SKM-1 (cell line): Measurements from ENCODE around the gene FIZ1.
"Not testable (repeated sequence)": the region's sequence is repeated elsewhere in the genome, so short reads cannot be mapped to it uniquely, and the experiment has no call there.

ENCODE experiments used
- DNase-seq: peaks from one replicate; lab custom pipeline; 2025; ENCODE audit not compliant: unreplicated experiment; lab: John Stamatoyannopoulos, UW

Gene FIZ1

GRCh38 chr19:55578031-55578760 is 21.1 kb downstream of the FIZ1 start:
- no peak for DNase-seq

- no peak for DNase-seq
Measured at GRCh38 chr19:55576746-55577145, 22.6 kb downstream of the FIZ1 start.

DNA sequence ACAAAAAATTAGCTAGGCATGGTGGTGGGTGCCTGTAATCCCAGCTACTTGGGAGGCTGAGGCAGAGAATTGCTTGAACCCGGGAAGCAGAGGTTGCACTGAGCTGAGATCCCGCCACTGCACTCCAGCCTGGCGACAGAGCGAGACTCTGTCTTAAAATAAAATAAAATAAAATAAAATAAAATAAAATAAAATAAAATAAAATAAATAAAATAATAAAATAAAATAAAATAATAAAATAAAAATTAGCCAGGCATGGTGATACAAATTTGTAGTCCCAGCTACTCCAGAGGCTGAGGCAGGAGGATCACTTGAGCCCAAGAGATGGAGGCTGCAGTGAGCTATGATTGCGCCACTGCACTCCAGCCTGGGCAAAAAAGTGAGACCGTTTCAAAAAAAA is 25.4 kb downstream of the FIZ1 start:
- DNase-seq: not testable (repeated sequence)

- DNase-seq: not testable (repeated sequence)
Measured at GRCh38 chr19:55569477-55569876, 29.8 kb downstream of the FIZ1 start.

DNA sequence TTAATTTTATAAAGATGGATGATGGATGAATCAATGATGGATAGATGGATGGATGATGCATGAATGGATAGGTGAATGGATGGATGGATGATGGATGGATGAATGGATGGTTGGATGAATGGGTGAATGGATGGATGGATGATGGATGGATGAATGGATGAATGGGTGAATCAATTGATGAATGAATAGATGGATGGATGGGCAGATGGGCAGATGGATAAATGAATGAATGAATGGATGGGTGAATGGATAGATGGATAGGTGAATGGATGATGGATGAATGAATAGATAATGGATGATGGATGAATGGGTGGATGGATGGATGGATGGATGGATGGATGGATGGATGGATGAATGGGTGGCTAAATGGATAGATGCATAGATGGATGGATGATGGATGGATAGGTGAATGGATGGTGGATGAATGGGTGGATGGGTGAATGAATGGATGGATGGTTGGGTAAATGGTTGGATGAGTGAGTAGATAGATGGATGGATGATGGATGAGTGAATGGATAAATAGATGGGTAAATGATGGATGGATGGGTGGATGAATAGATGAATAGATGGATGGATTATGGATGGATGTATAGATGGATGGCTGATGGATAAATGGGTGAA is 31.5 kb downstream of the FIZ1 start:
- no peak for DNase-seq

DNA sequence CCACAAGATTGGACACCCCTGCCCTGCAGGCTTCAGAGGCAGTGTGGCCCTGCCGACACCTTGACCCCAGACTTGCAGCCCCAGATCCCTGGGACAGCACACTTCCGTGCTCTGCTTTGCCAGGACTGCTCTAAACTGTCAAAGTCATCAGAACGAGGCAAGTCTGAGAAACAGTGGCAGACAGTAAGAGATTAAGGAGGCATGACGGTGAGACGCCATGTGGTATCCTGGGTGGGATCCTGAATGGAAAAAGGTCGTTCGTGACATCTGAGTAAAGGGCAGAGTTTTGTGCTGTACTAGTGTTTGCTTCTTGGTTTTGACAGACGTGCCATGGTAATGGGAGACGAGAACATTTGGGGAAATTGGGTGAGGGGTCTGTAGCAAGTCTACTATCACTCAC is 32.5 kb downstream of the FIZ1 start:
- DNase-seq: no peak

- DNase-seq: no peak
Measured at GRCh38 chr19:55563261-55563690, 36.0 kb downstream of the FIZ1 start.

- no peak for DNase-seq
Measured at GRCh38 chr19:55559684-55560083, 39.6 kb downstream of the FIZ1 start.

- no peak for DNase-seq
Measured at GRCh38 chr19:55554741-55555152, 44.6 kb downstream of the FIZ1 start.

DNA sequence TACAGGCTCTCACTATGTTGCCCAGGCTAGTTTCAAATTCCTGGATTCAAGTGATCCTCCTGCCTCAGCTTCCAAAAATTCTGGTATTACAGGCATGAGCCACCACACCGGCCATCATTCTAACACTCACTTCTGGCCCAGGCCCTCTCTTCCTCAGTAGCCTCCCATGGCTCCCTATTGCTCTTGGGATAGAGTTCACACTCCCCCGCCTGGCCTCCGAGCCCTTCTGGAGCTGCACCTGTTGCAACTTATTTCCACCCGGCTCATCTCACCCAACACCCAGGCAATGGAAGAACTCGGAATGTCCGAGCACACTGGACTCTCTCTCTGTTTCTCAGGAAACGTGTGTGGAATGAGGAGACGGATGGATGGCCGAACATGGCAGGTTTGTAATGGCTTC is 45.0 kb downstream of the FIZ1 start:
- DNase-seq: no peak

GRCh38 chr19:55553217-55554182 is 45.8 kb downstream of the FIZ1 start:
- no peak for DNase-seq

- DNase-seq: no peak
Measured at GRCh38 chr19:55552620-55553019, 46.7 kb downstream of the FIZ1 start.

GRCh38 chr19:55552206-55552605 is 47.1 kb downstream of the FIZ1 start:
- DNase-seq: no peak

DNA sequence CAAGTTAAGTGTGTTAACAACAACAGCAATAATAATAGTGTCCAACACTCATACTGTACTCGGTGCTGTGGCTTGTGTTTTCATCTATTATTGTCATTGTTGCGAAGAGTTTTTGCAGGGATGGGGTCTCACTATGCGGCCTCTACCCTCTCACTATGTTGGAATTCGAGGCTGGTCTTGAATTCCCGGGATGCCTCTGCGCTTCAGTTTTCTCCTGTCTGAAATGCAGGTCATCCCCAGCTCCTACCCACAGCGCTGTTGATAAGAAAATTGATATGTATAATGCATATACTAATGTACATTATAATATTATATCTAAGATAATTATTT is 49.0 kb downstream of the FIZ1 start:
- DNase-seq: no peak

DNA sequence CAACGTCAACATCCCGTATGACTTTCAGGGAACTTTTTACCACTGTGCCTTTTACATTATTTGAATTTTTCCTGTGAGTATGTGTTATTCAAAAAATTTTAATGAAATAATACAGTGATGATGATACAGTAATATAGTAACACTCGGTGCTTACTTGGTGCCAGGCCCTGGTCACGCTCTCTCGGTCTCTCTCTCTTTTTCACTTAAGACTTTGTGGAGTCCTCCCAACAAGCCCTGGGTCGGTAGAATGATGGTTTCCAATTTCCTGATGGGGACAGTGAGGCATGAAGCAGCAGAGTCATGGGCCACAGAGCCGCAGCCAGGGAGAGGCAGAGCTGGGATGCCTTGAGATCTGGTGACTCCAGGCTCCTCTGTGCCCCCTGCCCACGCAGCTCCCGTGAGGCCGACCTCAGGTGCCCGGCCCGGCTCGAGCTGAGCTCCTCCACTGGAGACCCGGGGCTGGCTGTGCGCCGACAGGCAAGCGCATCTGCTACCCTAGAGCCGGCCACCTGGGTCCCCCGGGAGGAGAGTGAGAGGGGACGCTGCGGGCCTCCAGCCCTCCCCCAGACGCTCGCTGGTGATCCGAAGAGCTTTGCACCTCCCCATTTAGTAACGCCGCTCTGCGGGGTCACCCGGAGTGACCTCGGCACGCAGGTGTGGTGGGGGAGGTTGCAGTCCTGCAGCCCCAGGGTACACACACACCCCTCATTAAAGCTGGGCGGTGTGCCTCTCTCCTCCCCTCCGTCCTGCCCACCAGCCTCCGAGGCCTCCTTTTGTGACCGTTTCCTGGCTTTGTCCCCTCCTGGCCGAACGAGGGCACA is 49.6 kb downstream of the FIZ1 start:
- no peak for DNase-seq

GRCh38 chr19:55546822-55547614 is 52.3 kb downstream of the FIZ1 start:
- no peak for DNase-seq

DNA sequence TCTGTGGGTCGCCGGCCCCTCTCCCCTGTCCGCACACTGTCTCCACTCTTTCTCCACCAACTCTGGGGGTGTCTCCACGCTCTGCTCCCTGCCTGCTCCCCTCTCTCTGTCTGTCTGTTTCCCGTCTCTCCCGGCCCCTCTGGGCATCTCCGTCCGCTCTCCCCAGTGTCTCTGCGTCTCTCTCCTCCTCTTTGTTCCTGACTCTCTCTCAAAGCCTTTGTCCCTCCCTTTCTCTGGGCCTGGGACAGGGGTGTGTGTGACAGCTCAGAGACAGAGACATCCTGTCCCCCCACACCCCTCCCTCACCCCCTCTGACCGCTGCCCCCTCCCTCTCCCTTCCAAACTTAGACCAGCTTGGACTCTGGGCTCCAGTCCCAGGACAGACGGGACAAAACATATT is 53.3 kb downstream of the FIZ1 start:
- DNase-seq: no peak

GRCh38 chr19:55545443-55545842 is 53.9 kb downstream of the FIZ1 start, which contains the start of gene SBK3:
Gene SBK3 (minus strand): TSS chr19:55545543. CDS start chr19:55545543, 0 bp downstream.
- no peak for DNase-seq

DNA sequence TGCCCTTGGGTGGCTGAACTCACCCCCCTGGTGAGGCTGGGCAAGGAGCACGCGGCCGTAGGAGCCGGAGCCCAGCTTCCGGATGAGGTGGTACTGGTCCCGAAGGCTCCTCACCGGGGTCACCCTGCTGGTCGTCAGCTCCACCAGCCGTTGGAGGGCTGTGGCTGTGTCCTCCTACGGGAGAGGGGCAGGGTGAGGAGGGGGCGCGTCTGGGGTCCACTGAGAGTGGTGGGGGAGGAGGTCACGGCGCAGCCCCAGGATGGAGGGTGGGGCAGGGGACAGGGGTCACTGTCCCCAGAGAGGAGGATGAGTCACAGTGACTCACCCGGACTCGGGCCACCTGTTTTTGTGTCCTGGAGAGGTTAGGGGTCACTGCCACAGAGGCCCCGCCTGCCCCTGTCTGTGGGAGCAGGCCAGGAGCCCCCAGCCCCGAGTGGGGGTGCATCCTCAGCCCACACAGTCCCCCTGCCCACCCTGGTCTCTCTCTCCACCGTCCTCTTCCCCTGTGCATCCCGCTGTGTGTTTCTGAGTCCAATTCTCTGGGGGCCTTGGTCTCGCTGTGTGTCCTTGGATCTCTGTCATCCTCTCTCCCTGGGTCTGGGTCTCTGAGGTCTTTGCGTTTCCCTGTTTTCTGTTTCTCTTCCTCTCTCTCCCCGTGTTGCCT is 54.4 kb downstream of the FIZ1 start:
- no peak for DNase-seq
